Type B pancreatic cell (in vitro differentiated cells): ENCODE data around the gene INPP5A. TPM values are rescaled to one million over a fixed set of nuclear protein-coding genes. Genes with fewer than 3 reads are reported as not detected.
A peak's percentile ranks its signal among the peaks of the same experiment; 100 is the strongest.

ENCODE experiments used
- DNase-seq: peaks from one replicate; pipeline ENCODE4 v3.0.0; 2021; ENCODE audit warnings: mixed read lengths; ENCODE audit not compliant: unreplicated experiment; ENCODE audit errors: extremely low spot score
- H3K27ac Mint-ChIP-seq: 2 replicates; pipeline ENCODE4 v1.8.0; 2021; ENCODE audit warnings: mild to moderate bottlenecking, mixed read lengths
- H3K27me3 Mint-ChIP-seq: 2 replicates; pipeline ENCODE4 v1.8.0; 2021; ENCODE audit warnings: mixed read lengths
- H3K36me3 Mint-ChIP-seq: 2 replicates; pipeline ENCODE4 v1.8.0; 2021; ENCODE audit warnings: mixed read lengths
- H3K4me1 Mint-ChIP-seq: one replicate; pipeline ENCODE4 v1.8.0; 2021; ENCODE audit warnings: mixed read lengths; ENCODE audit not compliant: unreplicated experiment
- H3K4me3 Mint-ChIP-seq: 2 replicates; pipeline ENCODE4 v1.8.0; 2021; ENCODE audit warnings: mild to moderate bottlenecking, mixed read lengths
- H3K9me3 Mint-ChIP-seq: 2 replicates; pipeline ENCODE4 v1.8.0; 2021; ENCODE audit warnings: mixed read lengths
- total RNA-seq: library from RNA; stranded (reverse); gene quantifications from 2 replicates; pipeline ENCODE4 v1.2.1, GENCODE V29; 2021; ENCODE audit warnings: low replicate concordance
- TF ChIP-seq, protein P1 (sequence below): fragments of 200-600 bp; sonication (generic); conservative IDR thresholded peaks from 2 replicates; pipeline ENCODE4 v1.5.0; 2021; ENCODE audit warnings: antibody characterized with exemption, mild to moderate bottlenecking

INPP5A gene
- total RNA-seq, 1 donor from 2014 or later: 26.6 TPM

GRCh38 chr10:132536877-132537683 lies 507 bp upstream of the INPP5A start:
- H3K27me3 Mint-ChIP-seq: no peaks in the 10 kb centered on the region
- H3K36me3 Mint-ChIP-seq: no peaks in the 10 kb centered on the region
- no peaks in the 10 kb centered on the region for H3K9me3 Mint-ChIP-seq
- DNase-seq: peak; percentile 100
- H3K27ac Mint-ChIP-seq: peak overlapping the region; percentile 66
- TF ChIP-seq, protein P1, sequence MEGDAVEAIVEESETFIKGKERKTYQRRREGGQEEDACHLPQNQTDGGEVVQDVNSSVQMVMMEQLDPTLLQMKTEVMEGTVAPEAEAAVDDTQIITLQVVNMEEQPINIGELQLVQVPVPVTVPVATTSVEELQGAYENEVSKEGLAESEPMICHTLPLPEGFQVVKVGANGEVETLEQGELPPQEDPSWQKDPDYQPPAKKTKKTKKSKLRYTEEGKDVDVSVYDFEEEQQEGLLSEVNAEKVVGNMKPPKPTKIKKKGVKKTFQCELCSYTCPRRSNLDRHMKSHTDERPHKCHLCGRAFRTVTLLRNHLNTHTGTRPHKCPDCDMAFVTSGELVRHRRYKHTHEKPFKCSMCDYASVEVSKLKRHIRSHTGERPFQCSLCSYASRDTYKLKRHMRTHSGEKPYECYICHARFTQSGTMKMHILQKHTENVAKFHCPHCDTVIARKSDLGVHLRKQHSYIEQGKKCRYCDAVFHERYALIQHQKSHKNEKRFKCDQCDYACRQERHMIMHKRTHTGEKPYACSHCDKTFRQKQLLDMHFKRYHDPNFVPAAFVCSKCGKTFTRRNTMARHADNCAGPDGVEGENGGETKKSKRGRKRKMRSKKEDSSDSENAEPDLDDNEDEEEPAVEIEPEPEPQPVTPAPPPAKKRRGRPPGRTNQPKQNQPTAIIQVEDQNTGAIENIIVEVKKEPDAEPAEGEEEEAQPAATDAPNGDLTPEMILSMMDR: peak; percentile 53
- peak overlapping the region; percentile 86 for H3K4me3 Mint-ChIP-seq
- peaks cover 30% of the 10 kb centered on the region for H3K4me1 Mint-ChIP-seq

DNA sequence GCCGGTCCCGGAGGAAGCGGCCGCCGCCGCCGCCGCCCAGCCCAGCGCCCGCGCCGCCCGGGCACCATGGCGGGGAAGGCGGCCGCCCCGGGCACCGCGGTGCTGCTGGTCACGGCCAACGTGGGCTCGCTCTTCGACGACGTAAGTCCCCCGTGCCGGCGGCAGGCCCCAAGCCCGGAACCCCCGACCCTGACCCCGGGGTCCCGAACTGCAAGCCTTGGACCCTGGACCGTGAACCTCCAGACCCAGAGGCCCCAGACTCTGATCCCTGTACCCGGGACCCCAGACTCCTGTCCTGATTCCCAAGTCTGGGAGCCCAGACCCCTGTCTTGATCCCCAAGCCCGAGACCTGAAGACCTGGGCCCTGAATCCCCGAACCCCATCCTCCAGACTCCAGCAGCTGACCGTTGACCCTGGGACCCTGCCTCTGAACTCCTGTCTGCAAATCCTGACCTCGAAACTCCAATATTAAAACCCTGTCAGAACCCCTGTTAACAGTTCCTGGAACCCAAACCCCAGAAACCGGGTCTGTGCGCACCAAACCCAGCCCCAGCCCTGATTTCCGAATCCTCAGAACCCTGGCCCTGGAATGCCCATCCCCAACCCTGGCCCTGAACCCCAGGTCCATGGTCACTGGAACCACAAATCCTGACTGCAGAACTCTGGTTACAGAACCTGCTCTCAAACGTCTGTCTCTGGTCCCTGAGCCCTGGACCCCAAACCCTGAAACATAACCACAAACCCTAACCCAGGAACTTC lies 623 bp downstream of the INPP5A start:
- Mint-ChIP-seq H3K27ac (peak overlapping the region; percentile 79), H3K9me3 (no peaks in the 10 kb centered on the region), H3K4me3 (peak overlapping the region; percentile 90), H3K4me1 (peaks cover 30% of the 10 kb centered on the region), H3K27me3 (no peaks in the 10 kb centered on the region), H3K36me3 (no peaks in the 10 kb centered on the region)
- TF ChIP-seq, protein P1: no peak
- DNase-seq: peak; percentile 70

DNA sequence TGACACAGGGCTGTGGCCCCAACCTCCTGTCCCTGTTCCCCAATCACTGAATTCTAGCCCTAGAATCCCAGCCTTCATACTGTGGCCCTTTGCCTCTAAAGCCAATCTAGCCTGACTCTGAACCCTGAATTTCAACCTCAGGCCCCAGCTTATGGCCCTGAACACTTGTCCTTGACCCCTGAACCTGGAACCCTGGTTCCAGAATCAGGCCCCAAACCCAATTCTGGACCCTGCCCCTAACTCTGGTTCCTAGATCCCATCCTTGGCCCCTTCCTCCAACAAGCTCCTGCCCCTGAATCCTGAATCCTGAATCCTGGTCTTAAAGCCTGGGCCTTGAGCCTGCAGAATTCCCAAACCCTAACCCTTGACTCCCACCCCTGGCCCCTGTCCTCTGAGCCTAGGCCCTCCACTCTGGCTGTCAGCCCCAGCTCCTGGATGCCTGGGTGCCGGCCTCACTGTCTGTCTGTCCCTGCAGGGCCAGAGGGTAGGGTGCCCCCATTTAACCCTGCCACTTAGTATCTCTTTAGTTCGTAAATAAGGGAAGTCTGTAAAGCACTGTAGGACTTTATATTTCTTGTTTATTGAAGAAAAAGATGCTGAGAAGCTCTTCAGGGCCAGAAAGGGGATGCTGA lies 1.3 kb downstream of the INPP5A start:
- Mint-ChIP-seq H3K27ac (peak overlapping the region; percentile 79), H3K9me3 (no peaks in the 10 kb centered on the region), H3K4me1 (peaks cover 30% of the 10 kb centered on the region), H3K36me3 (no peaks in the 10 kb centered on the region), H3K4me3 (peak overlapping the region; percentile 90), H3K27me3 (no peaks in the 10 kb centered on the region)
- no peak for DNase-seq
- TF ChIP-seq, protein P1: no peak

DNA sequence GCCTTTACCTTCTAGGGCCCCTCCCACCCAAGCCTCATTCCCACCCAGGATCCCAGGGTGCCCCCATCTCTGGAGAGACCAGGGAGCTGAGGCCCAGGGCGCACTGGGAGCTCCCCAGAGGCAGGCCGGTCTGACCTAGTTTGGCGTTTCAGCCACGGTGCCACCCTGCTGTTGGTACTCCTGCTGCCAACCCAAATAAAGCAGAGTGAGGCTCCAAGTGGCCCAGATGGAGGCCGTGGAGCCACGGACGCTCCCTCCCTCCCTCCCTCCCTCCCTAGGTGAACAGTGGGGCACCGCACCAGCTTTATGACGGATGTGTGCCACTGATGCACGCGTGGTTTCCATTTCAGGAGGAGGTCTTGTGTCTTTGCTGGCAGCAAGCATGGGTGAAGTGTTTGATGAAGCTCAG lies 1.8 kb downstream of the INPP5A start:
- Mint-ChIP-seq H3K36me3 (no peaks in the 10 kb centered on the region), H3K4me3 (peak overlapping the region; percentile 90), H3K27me3 (no peaks in the 10 kb centered on the region), H3K9me3 (no peaks in the 10 kb centered on the region), H3K27ac (no peak overlapping the region), H3K4me1 (peaks cover 31% of the 10 kb centered on the region)
- TF ChIP-seq, protein P1: no peak
- DNase-seq: no peak

- no peak for DNase-seq
- peaks cover 31% of the 10 kb centered on the region for H3K4me1 Mint-ChIP-seq
- TF ChIP-seq, protein P1: no peak
- H3K27me3 Mint-ChIP-seq: no peaks in the 10 kb centered on the region
- peak overlapping the region; percentile 86 for H3K4me3 Mint-ChIP-seq
- H3K36me3 Mint-ChIP-seq: no peaks in the 10 kb centered on the region
- H3K9me3 Mint-ChIP-seq: no peaks in the 10 kb centered on the region
- H3K27ac Mint-ChIP-seq: peak overlapping the region; percentile 72
Observed at GRCh38 chr10:132539894-132540293, 2.3 kb downstream of the INPP5A start.
